HCT116 (cell line): ENCODE results near the gene ZNF48. TPM values are rescaled to one million over a fixed set of nuclear protein-coding genes. Genes with fewer than 3 reads are reported as not detected.

ENCODE experiments used
- ATAC-seq: fragments of 200-7000 bp; cut with Tn5 transposase; 2 replicates; pipeline ENCODE4 v1.9.1; 2020; ENCODE audit warnings: mild to moderate bottlenecking, moderate library complexity
- BruUV-seq: library from RNA; stranded (reverse); fragments of 400-500 nt; replicated peaks from 2 replicates; lab custom pipeline; 2021; lab: Mats Ljungman, UMichigan
- CTCF ChIA-PET: fragments of 300-600 bp; sonication (Branson Sonifier 250); formaldehyde crosslinking; loops from one replicate; lab custom pipeline; 2021; ENCODE audit warnings: antibody characterized with exemption; lab: Charles Lee
- POLR2A ChIA-PET: fragments of 300-600, 350-600 bp; sonication (Branson Sonifier 250); formaldehyde crosslinking; loops from one replicate; lab custom pipeline; 2021; ENCODE audit warnings: antibody characterized with exemption; lab: Charles Lee
- RAD21 ChIA-PET, 2 experiments: fragments of 300-600 bp; sonication (Branson Sonifier 250); formaldehyde crosslinking; loops; one replicate each; lab custom pipeline; 2023; ENCODE audit warnings: low total read pairs in 2 of 2; ENCODE audit not compliant: uncharacterized antibody in 2 of 2, unreplicated experiment in 2 of 2, low non-redundant PET in 1 of 2; lab: Charles Lee
- DNase-seq: peaks from one replicate; pipeline ENCODE4 v3.0.0-alpha.2; 2010; ENCODE audit warnings: low read depth, low spot score
- H2AFZ ChIP-seq: fragments of 200-600 bp; shearing (Covaris generic), sonication (generic); 2 replicates; pipeline ENCODE4 v1.6.1; 2017; ENCODE audit warnings: low read depth, mixed run types, mixed read lengths, antibody characterized with exemption, low read length; ENCODE audit not compliant: poor library complexity, severe bottlenecking
- H3K27ac ChIP-seq: 2 replicates; pipeline ENCODE4 v1.5.1; 2012; ENCODE audit warnings: low read depth, low read length
- H3K27me3 ChIP-seq: fragments of 200-600 bp; sonication (generic); 2 replicates; pipeline ENCODE4 v1.6.1; 2016; ENCODE audit warnings: mixed run types, low read length, mixed read lengths; ENCODE audit not compliant: insufficient read depth
- H3K36me3 ChIP-seq, 2 experiments: fragments of 200-500 bp in 1 of 2; fragments of 200-600 bp in 1 of 2; sonication (Bioruptor generic) in 1 of 2; sonication (generic) in 1 of 2; 2 replicates each; pipeline versions ENCODE4 v1.5.1 to v1.6.1; 2014 to 2016; ENCODE audit warnings: low read length in 2 of 2, inconsistent platforms in 1 of 2, mixed read lengths in 1 of 2, mixed run types in 1 of 2; ENCODE audit not compliant: insufficient read depth in 2 of 2, control insufficient read depth in 1 of 2
- H3K4me1 ChIP-seq, 2 experiments: fragments of 200-600 bp in 1 of 2; sonication (generic) in 1 of 2; 2 replicates each; pipeline versions ENCODE4 v1.5.1 to v1.6.1; 2012 to 2017; ENCODE audit warnings: low read length in 2 of 2, inconsistent platforms in 1 of 2, mild to moderate bottlenecking in 1 of 2, mixed read lengths in 1 of 2, mixed run types in 1 of 2, moderate library complexity in 1 of 2; ENCODE audit not compliant: insufficient read depth in 2 of 2, control insufficient read depth in 1 of 2
- H3K4me2 ChIP-seq: fragments of 200-600 bp; sonication (generic); 2 replicates; pipeline ENCODE4 v1.6.1; 2017; ENCODE audit warnings: mixed run types, low read length, mixed read lengths
- H3K4me3 ChIP-seq, 2 experiments: fragments of 200-600 bp in 1 of 2; sonication (generic) in 1 of 2; replicated peaks in 1 of 2; 2 replicates each; pipeline ENCODE4 v1.5.1; 2011 to 2016; ENCODE audit warnings: low read length in 2 of 2, control low read depth in 1 of 2, low read depth in 1 of 2, mild to moderate bottlenecking in 1 of 2, mixed read lengths in 1 of 2, mixed run types in 1 of 2
- H3K79me2 ChIP-seq: fragments of 200-600 bp; sonication (generic); 2 replicates; pipeline ENCODE4 v1.6.1; 2017; ENCODE audit warnings: mild to moderate bottlenecking, mixed run types, low read length, moderate library complexity, mixed read lengths; ENCODE audit not compliant: insufficient read depth
- H3K9ac ChIP-seq: fragments of 200-600 bp; sonication (generic); 2 replicates; pipeline ENCODE4 v1.6.1; 2016; ENCODE audit warnings: low read length, mixed read lengths
- H3K9me2 ChIP-seq: fragments of 200-600 bp; sonication (generic), shearing (Covaris generic); 2 replicates; pipeline ENCODE4 v1.6.1; 2017; ENCODE audit warnings: mixed run types, mild to moderate bottlenecking, moderate library complexity; ENCODE audit not compliant: insufficient read depth
- H3K9me3 ChIP-seq, 2 experiments: fragments of 200-500 bp in 1 of 2; fragments of 200-600 bp in 1 of 2; sonication (Bioruptor generic) in 1 of 2; sonication (generic) in 1 of 2; 2 replicates each; pipeline ENCODE4 v1.6.1; 2014 to 2017; ENCODE audit warnings: low read length in 2 of 2, mixed read lengths in 2 of 2, inconsistent platforms in 1 of 2, low read depth in 1 of 2, mild to moderate bottlenecking in 1 of 2, mixed run types in 1 of 2, moderate library complexity in 1 of 2; ENCODE audit not compliant: control insufficient read depth in 1 of 2, insufficient read depth in 1 of 2
- H4K20me1 ChIP-seq: fragments of 200-600 bp; sonication (generic), shearing (Covaris generic); 2 replicates; pipeline ENCODE4 v1.6.1; 2017; ENCODE audit warnings: mixed run types, mild to moderate bottlenecking, moderate library complexity; ENCODE audit not compliant: insufficient read depth
- ATF3 ChIP-seq: IDR thresholded peaks from 2 replicates; pipeline ENCODE4 v1.6.1; 2012
- ELF1 ChIP-seq: IDR thresholded peaks from 2 replicates; pipeline ENCODE4 v1.6.1; 2012; ENCODE audit warnings: low read depth, borderline replicate concordance
- EZH2 ChIP-seq: fragments of 200-600 bp; sonication (generic); IDR thresholded peaks from 2 replicates; pipeline ENCODE4 v1.6.1; 2017; ENCODE audit warnings: antibody characterized with exemption, mixed run types
- EZH2phosphoT487 ChIP-seq: fragments of 200-600 bp; IDR thresholded peaks from 2 replicates; pipeline ENCODE4 v1.6.1; 2018; ENCODE audit warnings: antibody characterized with exemption, borderline replicate concordance
- POLR2AphosphoS5 ChIP-seq: IDR thresholded peaks from 2 replicates; pipeline ENCODE4 v1.6.1; 2011; ENCODE audit warnings: mild to moderate bottlenecking, low read depth, low read length, moderate library complexity
- REST ChIP-seq: IDR thresholded peaks from 2 replicates; pipeline ENCODE4 v1.6.1; 2012; ENCODE audit warnings: low read depth
- SP1 ChIP-seq: IDR thresholded peaks from 2 replicates; pipeline ENCODE4 v1.6.1; 2012; ENCODE audit warnings: low read depth
- TCF7L2 ChIP-seq: IDR thresholded peaks from 2 replicates; pipeline ENCODE4 v1.7.0; 2011; ENCODE audit warnings: borderline replicate concordance, inconsistent platforms; ENCODE audit not compliant: insufficient read depth, insufficient read length; ENCODE audit errors: extremely low read depth
- ZFX ChIP-seq: fragments of 450-650 bp; IDR thresholded peaks from 2 replicates; pipeline ENCODE4 v1.6.1; 2017
- ZNF274 ChIP-seq: fragments of 200-500 bp; sonication (Bioruptor generic); IDR thresholded peaks from 2 replicates; pipeline ENCODE4 v1.6.1; 2014; ENCODE audit warnings: mild to moderate bottlenecking, low read depth, low read length, inconsistent platforms
- intact Hi-C: fragments of 100-400 bp; cut with micrococcal nuclease; formaldehyde crosslinking; loops from 2 replicates; pipeline ENCODE4 v1.10.0; 2022
- total RNA-seq: library from RNA; stranded (reverse); gene quantifications from one replicate; pipeline ENCODE4 v1.2.1, GENCODE V29; 2021; ENCODE audit not compliant: unreplicated experiment

The ZNF48 gene
- total RNA-seq, 1 experiment from 2014 or later: 17.9 TPM

DNA sequence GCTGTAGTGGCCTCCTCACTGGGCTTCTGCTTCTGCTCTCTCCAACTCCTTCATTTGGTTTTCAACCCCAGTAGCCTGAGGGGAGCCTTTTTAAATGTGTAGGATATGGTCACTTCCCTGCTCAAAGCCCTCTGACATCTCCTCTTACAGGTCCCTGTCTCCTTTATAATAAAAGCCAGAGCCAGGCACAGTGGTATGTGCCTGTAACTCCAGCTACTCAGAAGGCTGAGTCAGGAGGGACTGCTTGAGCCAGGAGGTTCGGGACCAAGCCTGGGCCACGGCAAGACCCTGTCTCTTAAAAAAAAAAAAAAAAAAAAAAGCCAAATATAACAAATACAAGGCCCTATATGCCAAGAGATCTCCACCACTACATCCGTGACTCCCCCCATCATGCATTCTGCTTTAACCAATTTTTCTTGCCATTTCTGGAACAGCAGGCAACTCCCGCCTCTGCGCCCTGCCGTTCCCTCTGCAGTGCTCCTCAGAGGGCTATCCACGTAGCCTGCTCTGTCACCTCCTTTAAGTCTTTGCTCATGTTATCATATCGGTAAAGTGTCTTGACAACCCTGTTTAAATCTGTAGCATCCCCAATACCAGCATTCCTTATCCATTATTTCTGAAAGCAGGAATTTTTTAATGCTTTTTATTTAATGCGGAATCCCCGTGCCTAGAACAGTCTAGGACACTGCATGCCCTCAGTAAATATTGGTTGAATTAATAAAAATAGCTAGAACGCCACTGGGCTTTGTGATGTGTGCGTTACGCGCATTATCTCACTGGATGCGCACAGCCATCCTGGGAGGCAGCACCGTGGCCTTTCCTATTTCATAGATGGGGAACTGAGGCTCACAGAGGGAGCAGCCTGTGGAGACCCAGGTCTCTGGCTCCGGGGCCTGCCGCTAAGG lies 21.7 kb downstream of the ZNF48 start:
- Histone ChIP-seq H2AFZ (no peak overlapping the region), H3K9ac (no peak overlapping the region), H3K27me3 (no peaks in the 10 kb centered on the region), H3K36me3 (peaks cover 10 to 34% of the 10 kb centered on the region in 2 experiments; a peak in 2 of 4 replicates), H3K4me1 (peaks cover 6 to 40% of the 10 kb centered on the region in 2 experiments; a peak in 3 of 4 replicates), H4K20me1 (peaks cover 3% of the 10 kb centered on the region; the same call in 1 of the 2 replicates), H3K27ac (peak overlapping the region; percentile 83; the same call in 1 of the 2 replicates), H3K79me2 (peaks cover 27% of the 10 kb centered on the region), H3K9me2 (no peaks in the 10 kb centered on the region), H3K4me3 (no peak overlapping the region), H3K4me2 (peak overlapping the region; percentile 28; the same call in 1 of the 2 replicates), H3K9me3 (no peaks in the 10 kb centered on the region)
- DNase-seq: no peak
- ChIA-PET POLR2A (interaction anchor here (0.9 to 2.0 kb wide), 6 partner anchors 7 to 217 kb away, joined by 3 to 15 read pairs (median 7); partner anchors contain the start of genes DCTPP1, ZNF48, ZNF764 and ZNF771), RAD21 (interaction anchor here (0.9 to 1.4 kb wide), 3 partner anchors 10 to 13 kb away, joined by 3 to 4 read pairs (median 4); partner anchors contain the start of genes DCTPP1 (in 2 of the 2) and ZNF771 (in 1 of the 2)), CTCF (interaction anchor here (0.9 to 4.9 kb wide), 10 partner anchors 8 to 324 kb away, joined by 3 to 52 read pairs (median 6); partner anchors contain the start of genes DCTPP1, ZNF48 and ZNF771)
- TF ChIP-seq ZFX (no peak), TCF7L2 (no peak), ZNF274 (no peak), EZH2 (no peak), SP1 (no peak), REST (no peak), ELF1 (no peak), ATF3 (no peak), POLR2AphosphoS5 (no peak), EZH2phosphoT487 (no peak)
- BruUV-seq: no TSS peak
- ATAC-seq: no peak
- intact Hi-C loops: no loop called here
